ENCODE data around the gene ADAMTS2. TPM values are rescaled to one million over a fixed set of nuclear protein-coding genes. Genes with fewer than 3 reads are reported as not detected.

ADAMTS2 gene
- total RNA-seq, 4 donors from 2014 or later = 6.0 to 20.9 (median 13.5) TPM

GRCh38 chr5:179124853-179125788 is 220.1 kb downstream of the ADAMTS2 start:
- intact Hi-C loops (cut with DNase I; ENCODE audit: low total_unique reads) = no loop called here
- Histone ChIP-seq H3K36me3 (no peaks in the 10 kb centered on the region), H3K4me3 (no peak overlapping the region)

DNA sequence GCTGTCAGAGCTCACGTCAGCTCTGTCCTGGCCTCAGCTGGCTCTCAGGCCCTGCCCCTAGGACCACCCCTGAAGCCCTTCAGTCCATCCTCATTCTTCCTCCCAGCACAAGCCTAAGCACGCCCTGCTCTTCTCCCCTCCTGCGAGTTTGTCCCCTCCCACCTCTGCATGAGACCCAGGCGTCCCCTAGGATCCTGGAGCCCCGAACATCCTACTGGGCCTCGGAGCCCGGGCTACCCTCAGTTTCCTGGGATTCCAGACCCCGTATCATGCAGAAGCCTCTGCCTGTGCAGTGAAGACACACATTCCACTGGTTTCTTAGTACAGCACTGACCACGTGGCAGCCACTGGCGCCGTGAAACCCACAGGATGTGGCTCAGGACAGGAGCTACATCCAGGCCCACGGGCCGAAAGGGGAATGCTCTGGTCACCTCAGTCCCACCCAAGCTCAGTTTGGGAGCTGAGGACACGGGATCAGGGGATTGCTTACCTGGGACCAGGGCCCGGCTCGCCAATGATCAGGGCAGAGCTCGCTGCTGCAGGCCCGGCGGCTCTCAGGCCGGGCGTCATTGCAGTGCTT is 220.9 kb downstream of the ADAMTS2 start:
- WGBS, 2 donors (ENCODE audit: low coverage in 1 of 2) = 80 to 89% methylated on average over 1 to 13 of the region's 21 CpGs
- DNase-seq = no peak
- Histone ChIP-seq H3K9me3 (no peaks in the 10 kb centered on the region), H3K4me1 (no peaks in the 10 kb centered on the region), H3K27ac (no peak overlapping the region), H3K4me3 (no peak overlapping the region), H3K36me3 (no peaks in the 10 kb centered on the region), H3K27me3 (no peaks in the 10 kb centered on the region)
- TF ChIP-seq, protein P1, sequence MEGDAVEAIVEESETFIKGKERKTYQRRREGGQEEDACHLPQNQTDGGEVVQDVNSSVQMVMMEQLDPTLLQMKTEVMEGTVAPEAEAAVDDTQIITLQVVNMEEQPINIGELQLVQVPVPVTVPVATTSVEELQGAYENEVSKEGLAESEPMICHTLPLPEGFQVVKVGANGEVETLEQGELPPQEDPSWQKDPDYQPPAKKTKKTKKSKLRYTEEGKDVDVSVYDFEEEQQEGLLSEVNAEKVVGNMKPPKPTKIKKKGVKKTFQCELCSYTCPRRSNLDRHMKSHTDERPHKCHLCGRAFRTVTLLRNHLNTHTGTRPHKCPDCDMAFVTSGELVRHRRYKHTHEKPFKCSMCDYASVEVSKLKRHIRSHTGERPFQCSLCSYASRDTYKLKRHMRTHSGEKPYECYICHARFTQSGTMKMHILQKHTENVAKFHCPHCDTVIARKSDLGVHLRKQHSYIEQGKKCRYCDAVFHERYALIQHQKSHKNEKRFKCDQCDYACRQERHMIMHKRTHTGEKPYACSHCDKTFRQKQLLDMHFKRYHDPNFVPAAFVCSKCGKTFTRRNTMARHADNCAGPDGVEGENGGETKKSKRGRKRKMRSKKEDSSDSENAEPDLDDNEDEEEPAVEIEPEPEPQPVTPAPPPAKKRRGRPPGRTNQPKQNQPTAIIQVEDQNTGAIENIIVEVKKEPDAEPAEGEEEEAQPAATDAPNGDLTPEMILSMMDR (IDR thresholded peaks at IDR 0.05) = no peak
- TF ChIP-seq EP300 (IDR thresholded peaks at IDR 0.05; ENCODE audit: low read depth) (no peak), POLR2AphosphoS5 (IDR thresholded peaks at IDR 0.05) (no peak), POLR2A (IDR thresholded peaks at IDR 0.05) (no peak)
- intact Hi-C loops (cut with DNase I; ENCODE audit: low total_unique reads) = no loop called here
- in situ Hi-C loops (cut with MboI; ENCODE audit: low pct_ligation_motif_present in 1 of 4, low pct_unique_long_range_greater_than_20kb in 1 of 4, low sequenced_read_pairs in 3 of 4) = no loop called here

More at GRCh38 chr5:179124853-179125788, 220.1 kb downstream of the ADAMTS2 start:
- no peaks in the 10 kb centered on the region for H3K4me1 ChIP-seq
- 87 to 92% methylated on average over 12 to 33 of the region's 43 CpGs for WGBS, 2 donors (ENCODE audit: low coverage in 1 of 2)
- no peaks in the 10 kb centered on the region for H3K9me3 ChIP-seq
- TF ChIP-seq POLR2AphosphoS5 (IDR thresholded peaks at IDR 0.05) = no peak
- TF ChIP-seq, protein P1 (IDR thresholded peaks at IDR 0.05) = no peak
- TF ChIP-seq EP300 (IDR thresholded peaks at IDR 0.05; ENCODE audit: low read depth) = no peak
- TF ChIP-seq POLR2A (IDR thresholded peaks at IDR 0.05) = no peak
- DNase-seq = no peak
- H3K27me3 ChIP-seq = no peaks in the 10 kb centered on the region
- H3K27ac ChIP-seq = no peak overlapping the region
- in situ Hi-C loops (cut with MboI; ENCODE audit: low pct_ligation_motif_present in 1 of 4, low pct_unique_long_range_greater_than_20kb in 1 of 4, low sequenced_read_pairs in 3 of 4) = no loop called here

- WGBS, 2 donors (ENCODE audit: low coverage in 1 of 2) = 93 to 100% methylated on average over 6 to 19 of the region's 19 CpGs
- DNase-seq = no peak
- Histone ChIP-seq H3K36me3 (no peaks in the 10 kb centered on the region), H3K27me3 (no peaks in the 10 kb centered on the region), H3K9me3 (no peaks in the 10 kb centered on the region), H3K27ac (no peak overlapping the region), H3K4me3 (no peak overlapping the region), H3K4me1 (no peaks in the 10 kb centered on the region)
- in situ Hi-C loops (cut with MboI; ENCODE audit: low pct_ligation_motif_present in 1 of 4, low pct_unique_long_range_greater_than_20kb in 1 of 4, low sequenced_read_pairs in 3 of 4) (no loop called here), intact Hi-C loops (cut with DNase I; ENCODE audit: low total_unique reads) (no loop called here)
- no peak for TF ChIP-seq EP300 (IDR thresholded peaks at IDR 0.05; ENCODE audit: low read depth)
- no peak for TF ChIP-seq POLR2A (IDR thresholded peaks at IDR 0.05)
- TF ChIP-seq POLR2AphosphoS5 (IDR thresholded peaks at IDR 0.05) = no peak
- TF ChIP-seq, protein P1 (IDR thresholded peaks at IDR 0.05) = no peak
Observed at GRCh38 chr5:179123491-179124272, 221.6 kb downstream of the ADAMTS2 start.

DNA sequence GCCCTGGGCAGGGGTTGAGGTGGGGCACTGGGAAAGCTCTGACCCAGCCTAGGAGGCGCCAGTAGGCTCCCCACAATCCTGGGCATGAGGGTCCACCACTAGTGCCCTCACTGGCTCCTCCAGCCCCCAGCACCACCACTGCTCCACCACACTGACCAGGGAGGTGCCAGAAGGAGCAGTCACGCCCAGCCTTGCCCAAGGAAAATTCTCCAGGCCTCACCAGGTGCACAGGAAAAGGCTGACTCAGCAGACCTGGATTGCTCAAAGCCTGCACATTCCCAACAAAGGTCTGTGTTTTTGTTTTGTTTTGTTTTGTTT is 222.2 kb downstream of the ADAMTS2 start:
- 63 to 78% methylated on average over 1 to 2 of the region's 2 CpGs for WGBS, 2 donors (ENCODE audit: low coverage in 1 of 2)
- no peak for DNase-seq
- Histone ChIP-seq H3K4me1 (no peaks in the 10 kb centered on the region), H3K27ac (no peak overlapping the region), H3K36me3 (no peaks in the 10 kb centered on the region), H3K9me3 (no peaks in the 10 kb centered on the region), H3K27me3 (no peaks in the 10 kb centered on the region), H3K4me3 (no peak overlapping the region)
- in situ Hi-C loops (cut with MboI; ENCODE audit: low pct_ligation_motif_present in 1 of 4, low pct_unique_long_range_greater_than_20kb in 1 of 4, low sequenced_read_pairs in 3 of 4) (no loop called here), intact Hi-C loops (cut with DNase I; ENCODE audit: low total_unique reads) (no loop called here)
- TF ChIP-seq EP300 (IDR thresholded peaks at IDR 0.05; ENCODE audit: low read depth) (no peak), POLR2A (IDR thresholded peaks at IDR 0.05) (no peak), POLR2AphosphoS5 (IDR thresholded peaks at IDR 0.05) (no peak)
- TF ChIP-seq, protein P1 (IDR thresholded peaks at IDR 0.05) = no peak

Data from transverse colon (tissue), 4 donors.